GM12872 (cell line): Measurements from ENCODE around the gene PDLIM3.

Experiments
- TF ChIP-seq, protein P1 (sequence below): IDR thresholded peaks from 3 replicates; pipeline ENCODE4 v1.5.1; 2011; ENCODE audit warnings: low read depth, mild to moderate bottlenecking, low read length, moderate library complexity; ENCODE audit not compliant: insufficient read depth

Gene PDLIM3

DNA sequence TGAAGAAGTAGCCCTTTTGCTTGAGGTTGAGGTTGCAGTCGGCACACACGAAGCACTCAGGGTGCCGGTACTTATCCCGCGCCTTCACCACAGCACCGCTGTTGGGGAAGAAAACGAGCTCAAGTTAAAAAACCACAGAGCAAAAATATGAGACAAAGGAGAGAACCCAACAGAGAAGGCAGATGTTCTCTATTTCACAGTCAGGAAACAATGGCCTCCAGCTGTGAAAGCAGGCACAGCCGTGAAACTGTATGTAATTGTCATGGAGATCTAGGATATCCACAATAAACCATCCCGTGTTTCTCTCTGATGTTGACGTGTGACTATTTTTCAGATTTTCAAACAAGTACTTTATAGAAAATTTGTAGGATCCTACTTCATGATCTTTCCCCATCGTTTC, 32.9 kb downstream of the PDLIM3 start:
- TF ChIP-seq, protein P1, sequence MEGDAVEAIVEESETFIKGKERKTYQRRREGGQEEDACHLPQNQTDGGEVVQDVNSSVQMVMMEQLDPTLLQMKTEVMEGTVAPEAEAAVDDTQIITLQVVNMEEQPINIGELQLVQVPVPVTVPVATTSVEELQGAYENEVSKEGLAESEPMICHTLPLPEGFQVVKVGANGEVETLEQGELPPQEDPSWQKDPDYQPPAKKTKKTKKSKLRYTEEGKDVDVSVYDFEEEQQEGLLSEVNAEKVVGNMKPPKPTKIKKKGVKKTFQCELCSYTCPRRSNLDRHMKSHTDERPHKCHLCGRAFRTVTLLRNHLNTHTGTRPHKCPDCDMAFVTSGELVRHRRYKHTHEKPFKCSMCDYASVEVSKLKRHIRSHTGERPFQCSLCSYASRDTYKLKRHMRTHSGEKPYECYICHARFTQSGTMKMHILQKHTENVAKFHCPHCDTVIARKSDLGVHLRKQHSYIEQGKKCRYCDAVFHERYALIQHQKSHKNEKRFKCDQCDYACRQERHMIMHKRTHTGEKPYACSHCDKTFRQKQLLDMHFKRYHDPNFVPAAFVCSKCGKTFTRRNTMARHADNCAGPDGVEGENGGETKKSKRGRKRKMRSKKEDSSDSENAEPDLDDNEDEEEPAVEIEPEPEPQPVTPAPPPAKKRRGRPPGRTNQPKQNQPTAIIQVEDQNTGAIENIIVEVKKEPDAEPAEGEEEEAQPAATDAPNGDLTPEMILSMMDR, result no peak

DNA sequence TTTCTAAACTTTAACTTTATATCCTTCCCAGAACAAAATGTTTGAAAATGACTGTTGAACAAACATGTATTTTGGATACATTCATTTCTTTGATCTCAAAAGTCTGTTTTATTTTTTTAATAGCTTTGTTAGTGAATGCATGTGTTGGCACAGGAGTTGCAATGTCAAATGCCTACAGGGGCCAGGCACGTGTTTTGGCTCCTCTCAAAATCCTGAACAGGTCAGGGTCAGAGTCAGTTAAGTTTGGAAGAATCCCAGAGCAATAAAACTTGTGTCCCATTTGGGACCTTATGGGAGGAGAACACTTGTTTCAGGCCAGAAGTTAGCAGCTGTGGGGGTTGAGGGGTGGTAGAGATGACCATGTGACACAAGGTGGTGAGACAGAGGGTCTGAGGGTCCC, 34.7 kb downstream of the PDLIM3 start:
- TF ChIP-seq, protein P1, result no peak

DNA sequence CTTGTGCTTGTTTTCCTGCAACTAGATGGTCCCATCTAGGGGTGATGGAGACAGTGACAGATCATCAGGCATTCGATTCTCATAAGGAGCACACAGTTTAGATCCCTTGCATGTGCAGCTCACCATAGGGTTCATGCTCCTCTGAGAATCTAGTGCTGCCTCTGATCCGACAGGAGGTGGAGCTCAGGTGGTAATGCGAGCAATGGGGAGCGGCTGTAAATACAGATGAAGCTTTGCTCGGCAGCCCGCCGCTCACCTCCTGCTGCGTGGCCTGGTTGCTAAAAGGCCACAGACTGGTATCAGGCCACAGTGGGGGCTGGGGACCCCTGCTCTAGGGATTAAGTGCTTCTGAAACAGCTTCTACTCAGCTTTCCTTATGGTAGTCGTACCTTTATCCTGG, 35.3 kb downstream of the PDLIM3 start:
- TF ChIP-seq, protein P1, result no peak

DNA sequence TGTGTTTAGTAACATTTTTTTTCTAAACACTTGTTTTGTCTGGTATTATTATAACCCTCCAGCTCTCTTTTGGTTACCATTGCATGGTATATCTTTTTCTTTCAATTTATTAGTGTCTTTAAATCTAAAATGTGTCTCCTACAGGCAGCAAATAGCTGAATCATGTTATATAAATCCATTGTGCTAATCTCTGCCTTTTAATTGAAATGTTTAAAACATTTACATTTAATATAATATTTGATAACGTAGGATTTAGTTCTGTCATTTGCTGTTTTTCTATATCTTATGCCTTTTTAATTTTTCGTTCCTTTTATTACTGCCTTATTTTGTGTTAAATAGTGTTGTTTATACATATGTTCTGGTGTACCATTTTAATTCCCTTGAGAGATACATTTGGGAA, 46.7 kb downstream of the PDLIM3 start:
- TF ChIP-seq, protein P1, result no peak

DNA sequence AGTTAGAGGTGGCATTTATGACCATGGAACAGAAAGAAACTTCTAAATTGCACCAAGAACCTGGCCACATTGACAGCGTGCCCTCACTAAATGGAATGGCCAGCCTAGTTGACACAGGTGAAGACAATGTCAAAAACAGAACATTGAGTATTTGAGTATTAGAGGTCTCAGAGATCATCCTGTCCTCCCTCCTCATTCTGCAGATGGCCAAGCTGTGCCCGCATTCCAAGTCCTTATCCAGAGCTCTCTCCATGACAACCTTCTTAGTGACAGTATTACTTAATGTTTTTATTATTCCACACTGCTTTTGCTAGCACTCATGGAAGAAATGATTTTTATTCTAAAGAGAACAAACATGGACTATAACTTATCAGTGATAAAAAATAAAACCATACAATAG, 53.9 kb downstream of the PDLIM3 start:
- TF ChIP-seq, protein P1, result no peak

DNA sequence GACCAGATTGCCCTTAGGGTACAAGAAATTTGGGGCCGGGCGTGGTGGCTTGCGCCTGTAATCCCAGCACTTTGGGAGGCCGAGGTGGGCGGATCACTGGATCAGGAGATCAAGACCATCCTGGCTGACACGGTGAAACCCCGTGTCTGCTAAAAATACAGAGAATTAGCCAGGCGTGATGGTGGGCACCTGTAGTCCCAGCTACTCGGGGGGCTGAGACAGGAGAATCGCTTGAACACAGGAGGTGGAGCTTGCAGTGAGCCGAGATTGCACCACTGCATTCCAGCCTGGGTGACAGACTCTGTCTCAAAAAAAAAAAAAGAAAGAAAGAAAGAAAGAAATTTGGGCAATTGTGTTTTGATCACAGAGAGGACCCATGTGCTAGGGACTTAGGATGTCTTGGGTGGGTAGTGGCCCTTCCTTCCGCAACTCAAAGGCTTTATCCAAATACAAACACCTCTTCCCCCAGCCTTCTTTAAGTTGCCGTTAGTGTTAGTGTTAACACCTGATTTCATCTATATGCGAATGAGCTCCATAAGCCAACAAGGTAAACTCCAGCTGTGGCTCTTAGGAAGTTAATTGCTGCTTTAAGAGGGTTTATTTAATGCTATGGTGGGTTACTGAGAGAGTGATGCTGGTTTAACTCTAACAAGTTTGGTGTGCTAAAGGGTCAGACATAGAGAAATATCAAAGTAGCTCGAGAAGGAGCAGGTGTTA, 55.1 kb downstream of the PDLIM3 start:
- TF ChIP-seq, protein P1, result no peak

DNA sequence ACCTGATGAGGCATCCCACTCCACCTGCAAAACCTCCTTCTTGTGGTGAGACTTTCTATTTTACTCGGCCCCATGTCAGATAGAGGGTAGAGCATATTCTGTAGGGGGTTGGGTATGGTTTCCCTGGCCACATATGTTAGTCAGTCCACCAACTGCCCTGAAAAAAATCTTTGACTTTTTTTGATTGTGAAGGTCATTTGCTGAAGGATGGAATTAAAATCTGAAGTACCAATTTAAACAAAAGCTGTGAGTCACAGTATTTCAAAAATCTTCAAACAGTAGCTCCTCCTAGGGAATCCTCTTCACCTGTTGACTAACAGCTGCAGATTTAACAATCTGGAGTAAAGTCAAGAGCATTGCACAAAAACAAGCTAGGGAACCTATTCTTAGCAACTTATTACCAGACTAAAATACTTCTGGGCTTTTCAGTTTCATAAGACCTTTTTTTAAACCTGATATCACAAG, 55.8 kb downstream of the PDLIM3 start:
- TF ChIP-seq, protein P1, result no peak
